Cardiac fibroblast (primary cell): ENCODE data around the gene SSX2IP.

Source experiments
- DNase-seq, 2 donors: peaks; one replicate each; pipeline versions ENCODE4 v3.0.0 to v3.0.0-alpha.2; 2010; ENCODE audit warnings: low read depth in 2 of 2
- H3K4me3 ChIP-seq, 2 donors: replicated peaks in 1 of 2; 1 replicate in 1 of 2; 2 replicates in 1 of 2; pipeline ENCODE4 v1.5.1; 2011; ENCODE audit warnings: low read depth in 2 of 2, low read length in 2 of 2, mild to moderate bottlenecking in 2 of 2, moderate library complexity in 1 of 2
- CTCF ChIP-seq: IDR thresholded peaks from one replicate; pipeline ENCODE4 v1.5.1; 2011; ENCODE audit warnings: low read depth, mild to moderate bottlenecking, low read length, inconsistent platforms

The SSX2IP gene

GRCh38 chr1:84677415-84678099, 12.7 kb downstream of the SSX2IP start:
- DNase-seq, result no peak
- no peak overlapping the region for H3K4me3 ChIP-seq
- no peak for TF ChIP-seq CTCF

GRCh38 chr1:84675631-84676030, 14.6 kb downstream of the SSX2IP start:
- H3K4me3 ChIP-seq, result no peak overlapping the region
- no peak for TF ChIP-seq CTCF
- no peak for DNase-seq

DNA sequence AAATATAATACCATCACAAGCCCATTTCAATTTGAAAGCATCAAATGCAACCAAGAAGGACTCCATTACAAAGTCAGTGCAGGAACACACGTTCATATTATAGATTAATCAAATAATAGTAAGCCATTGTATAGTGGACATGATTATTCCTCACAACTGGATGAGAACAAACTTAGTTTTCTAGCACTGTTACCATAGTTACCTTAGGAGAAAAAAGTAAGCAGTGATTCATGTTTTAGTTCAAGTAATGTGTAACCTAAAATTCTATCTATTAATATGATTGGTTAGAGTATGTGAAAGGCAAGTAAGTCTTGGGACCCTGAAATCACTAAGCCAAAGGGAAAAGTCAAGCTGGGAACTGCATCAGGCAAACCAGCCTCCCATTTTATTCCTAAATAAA, 15.2 kb downstream of the SSX2IP start:
- no peak overlapping the region for H3K4me3 ChIP-seq
- TF ChIP-seq CTCF, result no peak
- DNase-seq, result peak; percentile 13 to 21

GRCh38 chr1:84674705-84675104, 15.6 kb downstream of the SSX2IP start:
- no peak for TF ChIP-seq CTCF
- no peak overlapping the region for H3K4me3 ChIP-seq
- DNase-seq, result no peak

DNA sequence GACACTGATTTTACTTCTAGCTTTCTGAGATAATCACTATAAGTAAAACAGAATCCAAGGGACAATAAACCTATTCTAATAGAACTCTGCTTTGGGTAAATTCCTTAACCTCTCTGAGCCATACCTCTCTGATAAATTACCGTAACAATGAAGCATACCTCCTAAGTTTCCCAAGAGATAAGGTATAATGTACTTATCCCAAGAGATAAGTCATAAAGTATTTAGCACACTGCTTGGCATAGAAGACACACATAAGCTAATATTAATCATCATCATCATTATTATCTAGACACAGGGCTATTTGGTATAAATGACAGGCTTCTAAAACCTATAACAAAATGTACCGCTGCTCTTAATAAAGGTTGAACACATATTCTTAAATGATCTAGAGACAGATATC, 16.2 kb downstream of the SSX2IP start:
- DNase-seq, result no peak
- H3K4me3 ChIP-seq, result no peak overlapping the region
- TF ChIP-seq CTCF, result no peak

DNA sequence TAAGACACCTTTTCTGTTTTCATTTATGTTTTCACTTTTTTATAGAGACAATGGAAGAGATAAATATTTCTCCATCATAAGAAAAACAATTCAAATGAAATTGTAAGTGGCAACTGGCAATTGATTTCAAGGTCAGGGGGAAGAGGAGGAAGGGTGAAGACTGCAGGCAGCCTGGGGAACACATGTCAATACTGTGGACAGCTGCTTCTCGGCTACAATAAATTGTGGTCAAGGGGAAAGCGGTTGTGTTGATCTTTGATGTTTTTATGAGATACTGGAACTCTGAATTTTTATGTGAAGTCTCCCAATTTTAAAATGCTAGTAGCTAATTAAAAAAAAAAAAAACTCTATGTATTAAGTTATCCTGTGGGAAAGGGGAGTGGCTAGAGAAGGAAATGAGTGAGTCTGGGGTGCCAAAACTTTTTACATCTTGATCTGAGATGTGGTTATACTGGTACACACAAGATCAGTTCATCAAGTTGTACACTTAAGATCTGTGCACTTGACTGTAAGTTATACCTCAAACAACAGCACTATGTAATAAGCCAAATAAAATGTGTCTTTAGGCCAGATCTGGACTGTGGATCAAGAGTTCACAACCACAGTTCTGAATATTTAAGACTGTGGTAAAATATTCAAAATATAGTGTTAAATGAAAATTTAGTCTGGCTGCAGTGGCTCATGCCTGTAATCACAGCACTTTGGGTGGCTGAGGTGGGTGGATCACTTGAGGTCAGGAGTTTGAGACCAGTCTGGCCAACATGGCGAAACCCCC, 18.0 kb downstream of the SSX2IP start:
- no peak for TF ChIP-seq CTCF
- no peak overlapping the region for H3K4me3 ChIP-seq
- no peak for DNase-seq
